IMR-90 (cell line): Measurements from ENCODE around the gene ARHGDIA. TPM values are rescaled to one million over a fixed set of nuclear protein-coding genes. Genes with fewer than 3 reads are reported as not detected.
A peak's percentile ranks its signal among the peaks of the same experiment; 100 is the strongest.

Experiments
- ATAC-seq: fragments of 200-7000 bp; cut with Tn5 transposase; 2 replicates; pipeline ENCODE4 v1.9.1; 2020; ENCODE audit warnings: low read depth, mild to moderate bottlenecking, moderate library complexity
- BruUV-seq: library from RNA; stranded (reverse); fragments of 400-500 nt; replicated peaks from 2 replicates; lab custom pipeline; 2021; lab: Mats Ljungman, UMichigan
- CTCF ChIA-PET: fragments of 300-600 bp; formaldehyde crosslinking; extraction: SDS; loops from one replicate; lab custom pipeline; 2021; ENCODE audit warnings: antibody characterized with exemption; lab: Yijun Ruan, JAX
- POLR2A ChIA-PET: fragments of 300-600 bp; sonication (Branson Sonifier 250); formaldehyde crosslinking; loops from one replicate; lab custom pipeline; 2022; ENCODE audit warnings: antibody characterized with exemption; ENCODE audit not compliant: unreplicated experiment; lab: Charles Lee
- DNase-seq: peaks from one replicate; pipeline ENCODE4 v3.0.0; 2013
- H2AFZ ChIP-seq: replicated peaks from 2 replicates; pipeline ENCODE3; 2013; ENCODE audit warnings: low read length, mild to moderate bottlenecking; ENCODE audit not compliant: poor library complexity
- H2AK5ac ChIP-seq: 2 replicates; pipeline ENCODE4 v1.6.1; 2013; ENCODE audit warnings: low read depth, low read length, inconsistent platforms
- H2AK9ac ChIP-seq: replicated peaks from 2 replicates; pipeline ENCODE3; 2013; ENCODE audit warnings: mild to moderate bottlenecking, low read depth, low read length, moderate library complexity; ENCODE audit not compliant: poor library complexity
- H2BK120ac ChIP-seq: 2 replicates; pipeline ENCODE4 v1.6.1; 2013; ENCODE audit warnings: low read depth, low read length, inconsistent platforms
- H2BK15ac ChIP-seq: 3 replicates; pipeline ENCODE4 v1.6.1; 2013; ENCODE audit warnings: low read depth, low read length, inconsistent platforms
- H2BK20ac ChIP-seq: 2 replicates; pipeline ENCODE4 v1.6.1; 2013; ENCODE audit warnings: low read depth, mild to moderate bottlenecking, inconsistent platforms, low read length, moderate library complexity
- H2BK5ac ChIP-seq: 2 replicates; pipeline ENCODE4 v1.6.1; 2013; ENCODE audit warnings: mild to moderate bottlenecking, low read depth, low read length, inconsistent platforms; ENCODE audit not compliant: poor library complexity, severe bottlenecking
- H3K14ac ChIP-seq: replicated peaks from 2 replicates; pipeline ENCODE4 v1.6.1; 2013; ENCODE audit warnings: low read depth, low read length, inconsistent platforms
- H3K18ac ChIP-seq: 2 replicates; pipeline ENCODE4 v1.6.1; 2013; ENCODE audit warnings: low read depth, low read length, control low read depth
- H3K23ac ChIP-seq: 2 replicates; pipeline ENCODE4 v1.6.1; 2013; ENCODE audit warnings: low read depth, low read length, inconsistent platforms
- H3K27ac ChIP-seq: 2 replicates; pipeline ENCODE4 v1.5.1; 2013; ENCODE audit warnings: mild to moderate bottlenecking, control low read depth, low read length; ENCODE audit not compliant: insufficient read depth
- H3K27me3 ChIP-seq: 2 replicates; pipeline ENCODE4 v1.6.1; 2013; ENCODE audit warnings: low read length; ENCODE audit not compliant: control insufficient read depth, insufficient read depth
- H3K36me3 ChIP-seq: 2 replicates; pipeline ENCODE4 v1.6.1; 2013; ENCODE audit warnings: low read length, mixed read lengths; ENCODE audit not compliant: control insufficient read depth, insufficient read depth
- H3K4ac ChIP-seq: 2 replicates; pipeline ENCODE4 v1.6.1; 2013; ENCODE audit warnings: low read depth, low read length, inconsistent platforms
- H3K4me1 ChIP-seq: 2 replicates; pipeline ENCODE4 v1.6.1; 2013; ENCODE audit warnings: low read length, mixed read lengths; ENCODE audit not compliant: control insufficient read depth, insufficient read depth
- H3K4me2 ChIP-seq: 2 replicates; pipeline ENCODE4 v1.6.1; 2013; ENCODE audit warnings: low read depth, mild to moderate bottlenecking, control low read depth, low read length, moderate library complexity
- H3K4me3 ChIP-seq: 2 replicates; pipeline ENCODE4 v1.5.1; 2013; ENCODE audit warnings: low read depth, mild to moderate bottlenecking, control low read depth, low read length, moderate library complexity; ENCODE audit not compliant: insufficient read depth
- H3K56ac ChIP-seq: 2 replicates; pipeline ENCODE4 v1.6.1; 2013; ENCODE audit warnings: low read length, inconsistent platforms; ENCODE audit not compliant: insufficient read depth; ENCODE audit errors: extremely low read depth
- H3K79me1 ChIP-seq, 2 experiments: 2 replicates each; pipeline ENCODE4 v1.6.1; 2013; ENCODE audit warnings: low read length in 2 of 2, inconsistent platforms in 1 of 2, low read depth in 1 of 2
- H3K9ac ChIP-seq: 2 replicates; pipeline ENCODE4 v1.6.1; 2013; ENCODE audit warnings: low read depth, low read length, control low read depth
- H3K9me1 ChIP-seq: 2 replicates; pipeline ENCODE4 v1.6.1; 2013; ENCODE audit warnings: low read length, inconsistent platforms; ENCODE audit not compliant: insufficient read depth
- H3K9me3 ChIP-seq: 2 replicates; pipeline ENCODE4 v1.6.1; 2013; ENCODE audit warnings: low read length; ENCODE audit not compliant: control insufficient read depth, insufficient read depth
- H4K20me1 ChIP-seq: 2 replicates; pipeline ENCODE4 v1.6.1; 2013; ENCODE audit warnings: low read length, inconsistent platforms; ENCODE audit not compliant: insufficient read depth
- H4K5ac ChIP-seq: 2 replicates; pipeline ENCODE4 v1.6.1; 2013; ENCODE audit warnings: mild to moderate bottlenecking, low read depth, low read length, control low read depth
- H4K8ac ChIP-seq, 2 experiments: 2 replicates each; pipeline ENCODE4 v1.6.1; 2013; ENCODE audit warnings: low read depth in 2 of 2, low read length in 2 of 2, control low read depth in 1 of 2, inconsistent platforms in 1 of 2
- H4K91ac ChIP-seq: 2 replicates; pipeline ENCODE4 v1.6.1; 2013; ENCODE audit warnings: low read depth, low read length, inconsistent platforms; ENCODE audit not compliant: insufficient read depth
- BHLHE40 ChIP-seq: fragments of 150-350 bp; IDR thresholded peaks from 2 replicates; pipeline ENCODE4 v1.6.1; 2016; ENCODE audit warnings: mild to moderate bottlenecking, low read depth, low read length
- CEBPB ChIP-seq: IDR thresholded peaks from 2 replicates; pipeline ENCODE4 v1.6.1; 2012; ENCODE audit warnings: low read depth, low read length, improper control_type of control experiment
- MXI1 ChIP-seq: IDR thresholded peaks from 2 replicates; pipeline ENCODE4 v1.6.1; 2012; ENCODE audit warnings: low read depth, mild to moderate bottlenecking, low read length, moderate library complexity, borderline replicate concordance
- WGBS, 2 experiments: methylation state at CpG; one replicate each; pipeline versions ENCODE4 v1.1.5 to v1.1.7; 2013; ENCODE audit warnings: missing lambda C conversion rate in 2 of 2; ENCODE audit not compliant: insufficient read length in 1 of 2; ENCODE audit errors: extremely low coverage in 2 of 2; 5-methylcytosine and 5-hydroxymethylcytosine counted together
- dilution Hi-C: fragments of 300-500 bp; cut with HindIII; formaldehyde crosslinking; loops from one replicate; pipeline ENCODE4 v1.14.3; 2018; ENCODE audit warnings: low sequenced_read_pairs; ENCODE audit not compliant: unreplicated experiment
- in situ Hi-C: fragments of 300-500 bp; cut with MboI; formaldehyde crosslinking; loops from 3 replicates; pipeline ENCODE4 v1.14.3; 2019; ENCODE audit warnings: low sequenced_read_pairs, inconsistent platforms, mixed read lengths
- intact Hi-C: fragments of 100-400 bp; cut with micrococcal nuclease; formaldehyde crosslinking; loops from 2 replicates; pipeline ENCODE4 v1.10.0; 2022
- polyA plus RNA-seq, 3 experiments: library from polyadenylated mRNA; depleted of rRNA; stranded (reverse); fragments of >200 nt; gene quantifications; 2 replicates each; pipeline ENCODE4 v1.2.3, GENCODE V29; 2012; ENCODE audit warnings: low replicate concordance in 1 of 3
- total RNA-seq: library from RNA; depleted of rRNA; stranded (reverse); fragments of >200 nt; gene quantifications from 2 replicates; pipeline ENCODE4 v1.2.3, GENCODE V29; 2012

Gene ARHGDIA
- total and polyA plus RNA-seq, 2 of the 4 experiments (the other 2 are of a cell fraction): 62.7 to 362 TPM

DNA sequence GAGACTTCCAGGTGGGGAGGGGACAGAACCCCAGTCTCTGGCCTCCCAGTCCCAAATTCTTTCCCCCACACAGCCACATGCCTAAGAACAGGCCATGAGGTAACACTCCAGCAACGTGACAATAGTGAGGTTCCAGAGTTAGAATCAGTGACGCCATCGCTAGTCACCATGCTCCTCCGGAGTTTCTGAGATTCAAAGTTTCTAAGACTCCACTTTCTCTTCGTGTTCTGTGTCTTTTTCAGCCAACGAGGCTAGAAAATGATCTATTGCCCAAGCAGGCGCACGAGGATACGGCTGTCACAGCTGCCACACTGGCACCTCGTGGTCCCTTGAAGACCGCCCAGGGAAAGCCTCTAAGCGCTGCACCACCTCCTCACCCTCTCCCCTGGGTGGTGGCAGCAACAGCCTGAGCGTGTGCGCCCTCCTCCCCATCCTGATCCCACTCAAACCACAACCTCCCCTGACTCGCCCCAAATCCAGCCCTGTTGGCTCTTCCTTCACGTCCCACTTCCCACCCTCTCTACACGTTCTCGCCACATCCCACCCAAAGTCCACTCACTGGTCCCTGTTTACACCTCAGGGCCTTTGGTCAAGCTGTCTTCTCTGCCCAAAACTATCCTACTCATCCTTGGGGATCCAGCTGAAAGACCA, 39.1 kb downstream of the ARHGDIA start:
- Histone ChIP-seq H3K9me3 (no peaks in the 10 kb centered on the region), H3K36me3 (peaks cover 7% of the 10 kb centered on the region; the same call in 1 of the 2 replicates), H2BK15ac (no peak overlapping the region; the same call in 2 of the 3 replicates), H4K8ac (peak overlapping the region; percentile 74 to 85), H2AFZ (peak overlapping the region; percentile 82), H3K9me1 (peaks cover 27% of the 10 kb centered on the region), H3K4me1 (peaks cover 15% of the 10 kb centered on the region), H2BK5ac (peak overlapping the region; percentile 72), H2AK5ac (peak overlapping the region; percentile 91), H3K27me3 (no peaks in the 10 kb centered on the region), H4K5ac (peak overlapping the region; percentile 87), H3K79me1 (peaks cover 21 to 63% of the 10 kb centered on the region in 2 experiments), H2BK120ac (peak overlapping the region; percentile 53), H3K18ac (peak overlapping the region; percentile 66), H3K4ac (peak overlapping the region; percentile 85), H3K23ac (peak overlapping the region; percentile 97), H3K4me3 (peak overlapping the region; percentile 87), H3K56ac (peak overlapping the region; percentile 55), H4K20me1 (peaks cover 29% of the 10 kb centered on the region), H3K9ac (peak overlapping the region; percentile 93), H3K4me2 (peak overlapping the region; percentile 99), H3K27ac (peak overlapping the region; percentile 84), H4K91ac (peak overlapping the region; percentile 91), H2AK9ac (peak overlapping the region; percentile 98), H2BK20ac (0 out of 2 replicates have a peak overlapping the region, but pooled peaks have one; percentile 14), H3K14ac (peak overlapping the region; percentile 98)
- ATAC-seq (peak; percentile 3), DNase-seq (peak; percentile 41)
- in situ Hi-C loops: no loop called here
- WGBS, 2 experiments: 20% methylated on average over 9 of the region's 18 CpGs; no CpG with 5 or more reads in 1 of the 2 experiments
- ChIA-PET POLR2A (interaction anchor here (0.6 kb wide), 1 partner anchor 51 kb away, joined by 5 read pairs; no protein-coding TSS in a partner anchor), CTCF (no interaction called here)
- dilution Hi-C loops: no loop called here
- BruUV-seq: no TSS peak
- intact Hi-C loops: no loop called here
- peak; percentile 33; the same call in 1 of the 2 replicates for TF ChIP-seq CEBPB
- no peak for TF ChIP-seq BHLHE40
- TF ChIP-seq MXI1: peak; percentile 73; the same call in 1 of the 2 replicates
